RWPE2 (cell line): ENCODE data around the gene CLEC16A.

Experiments
- ATAC-seq: fragments of 200-7000 bp; cut with Tn5 transposase; 3 replicates; pipeline ENCODE4 v1.9.1; 2021; ENCODE audit warnings: low read depth
- DNase-seq: peaks from one replicate; pipeline ENCODE4 v3.0.0-alpha.2; 2020; ENCODE audit warnings: low spot score
- H3K27ac ChIP-seq: fragments of 450-650 bp; 2 replicates; pipeline ENCODE4 v1.5.1; 2017; ENCODE audit warnings: mild to moderate bottlenecking; ENCODE audit not compliant: poor library complexity, severe bottlenecking
- H3K27me3 ChIP-seq: fragments of 250-450 bp; sonication (Bioruptor Pico); 2 replicates; pipeline ENCODE4 v1.5.1; 2021; ENCODE audit warnings: mild to moderate bottlenecking, moderate library complexity; ENCODE audit not compliant: insufficient read depth, poor library complexity, severe bottlenecking
- H3K36me3 ChIP-seq: fragments of 250-450 bp; sonication (Bioruptor Pico); 2 replicates; pipeline ENCODE4 v1.5.1; 2020; ENCODE audit warnings: low read depth, mild to moderate bottlenecking, moderate library complexity
- H3K4me1 ChIP-seq: fragments of 250-450 bp; sonication (Bioruptor Pico); 2 replicates; pipeline ENCODE4 v1.5.1; 2021; ENCODE audit warnings: mild to moderate bottlenecking, moderate library complexity; ENCODE audit not compliant: insufficient read depth, poor library complexity, severe bottlenecking
- H3K4me3 ChIP-seq: fragments of 250-450 bp; sonication (Bioruptor Pico); 2 replicates; pipeline ENCODE4 v1.5.1; 2021; ENCODE audit warnings: mild to moderate bottlenecking, moderate library complexity; ENCODE audit not compliant: severe bottlenecking
- H3K9me3 ChIP-seq: fragments of 250-450 bp; sonication (Bioruptor Pico); 2 replicates; pipeline ENCODE4 v1.5.1; 2021; ENCODE audit warnings: mild to moderate bottlenecking, moderate library complexity; ENCODE audit not compliant: severe bottlenecking
- CTCF ChIP-seq: fragments of 450-650 bp; IDR thresholded peaks from one replicate; pipeline ENCODE4 v1.5.1; 2017; ENCODE audit warnings: mild to moderate bottlenecking, moderate library complexity; ENCODE audit not compliant: poor library complexity, severe bottlenecking

Gene CLEC16A

GRCh38 chr16:11130978-11131665 is 186.8 kb downstream of the CLEC16A start:
- H3K4me1 ChIP-seq: peaks cover 38% of the 10 kb centered on the region
- H3K9me3 ChIP-seq: no peaks in the 10 kb centered on the region
- no peak for ATAC-seq
- H3K27ac ChIP-seq: no peak overlapping the region
- no peak for DNase-seq
- no peaks in the 10 kb centered on the region for H3K27me3 ChIP-seq
- H3K4me3 ChIP-seq: no peak overlapping the region
- no peak for TF ChIP-seq CTCF
- H3K36me3 ChIP-seq: peaks cover 5% of the 10 kb centered on the region; the same call in 1 of the 2 replicates

- DNase-seq (no peak), ATAC-seq (no peak)
- Histone ChIP-seq H3K9me3 (no peaks in the 10 kb centered on the region), H3K27ac (no peak overlapping the region), H3K27me3 (no peaks in the 10 kb centered on the region), H3K36me3 (peaks cover 5% of the 10 kb centered on the region; the same call in 1 of the 2 replicates), H3K4me3 (no peak overlapping the region), H3K4me1 (peaks cover 44% of the 10 kb centered on the region)
- no peak for TF ChIP-seq CTCF
Observed at GRCh38 chr16:11131706-11132105, 187.3 kb downstream of the CLEC16A start.

GRCh38 chr16:11133344-11133943 is 189.1 kb downstream of the CLEC16A start:
- Histone ChIP-seq H3K27me3 (no peaks in the 10 kb centered on the region), H3K4me1 (peaks cover 44% of the 10 kb centered on the region), H3K9me3 (no peaks in the 10 kb centered on the region), H3K36me3 (no peaks in the 10 kb centered on the region), H3K4me3 (no peak overlapping the region), H3K27ac (peak overlapping the region; percentile 76)
- no peak for TF ChIP-seq CTCF
- ATAC-seq: peak; percentile 91
- DNase-seq: peak; percentile 93

GRCh38 chr16:11134722-11135463 is 190.5 kb downstream of the CLEC16A start:
- H3K9me3 ChIP-seq: no peaks in the 10 kb centered on the region
- H3K27ac ChIP-seq: peak overlapping the region; percentile 76
- no peaks in the 10 kb centered on the region for H3K27me3 ChIP-seq
- H3K36me3 ChIP-seq: no peaks in the 10 kb centered on the region
- no peak for TF ChIP-seq CTCF
- ATAC-seq (no peak), DNase-seq (no peak)
- H3K4me3 ChIP-seq: no peak overlapping the region
- H3K4me1 ChIP-seq: peaks cover 38% of the 10 kb centered on the region
